GM12891 (cell line): ENCODE measurements around the gene DPY19L3.

ENCODE experiments used
- PAX5 ChIP-seq: IDR thresholded peaks from 2 replicates; pipeline ENCODE4 v1.6.1; 2011; ENCODE audit warnings: low read length, moderate library complexity, mild to moderate bottlenecking; ENCODE audit not compliant: insufficient read depth, severe bottlenecking
- POLR2A ChIP-seq: IDR thresholded peaks from 2 replicates; pipeline ENCODE4 v1.6.1; 2011; ENCODE audit warnings: low read depth, low read length, control low read depth
- POLR2AphosphoS5 ChIP-seq: IDR thresholded peaks from 2 replicates; pipeline ENCODE4 v1.6.1; 2011; ENCODE audit warnings: low read depth, low read length, control low read depth
- POU2F2 ChIP-seq: IDR thresholded peaks from 2 replicates; pipeline ENCODE4 v1.6.1; 2011; ENCODE audit warnings: low read depth, mild to moderate bottlenecking, control low read depth, low read length, moderate library complexity
- SPI1 ChIP-seq: IDR thresholded peaks from 2 replicates; pipeline ENCODE4 v1.6.1; 2011; ENCODE audit warnings: low read depth, low read length, control low read depth
- TAF1 ChIP-seq: IDR thresholded peaks from 2 replicates; pipeline ENCODE4 v1.6.1; 2011; ENCODE audit warnings: low read depth, low read length, control low read depth

DNA sequence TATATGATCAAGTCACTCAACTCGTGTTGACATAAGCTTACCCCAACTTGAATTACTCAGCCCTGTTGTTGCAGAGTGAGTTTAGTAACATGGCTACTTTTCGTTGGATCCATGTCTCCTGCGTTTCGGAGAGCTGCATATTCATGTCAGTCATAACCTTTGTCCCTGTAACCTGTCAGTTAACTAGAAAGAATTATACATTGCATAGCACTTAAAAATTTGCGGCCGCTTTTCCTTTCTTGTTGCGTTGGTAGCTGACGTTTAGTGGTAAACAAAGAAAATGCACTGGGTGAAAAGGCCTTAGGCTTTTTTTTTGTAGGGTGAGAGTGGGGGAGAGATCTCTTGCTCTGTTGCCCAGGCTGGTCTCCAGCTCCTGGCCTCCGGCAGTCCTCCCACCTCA, 46.0 kb upstream of the DPY19L3 start:
- TF ChIP-seq POLR2A (no peak), TAF1 (no peak), POLR2AphosphoS5 (no peak), PAX5 (no peak), SPI1 (no peak), POU2F2 (no peak)
